ENCODE results near the gene TMEM79.
"Not testable (repeated sequence)": the region's sequence is repeated elsewhere in the genome, so short reads cannot be mapped to it uniquely, and the experiment has no call there.

TMEM79 gene

GRCh38 chr1:156310962-156311361, 26.8 kb downstream of the TMEM79 start:
- DNase-seq: no peak

GRCh38 chr1:156316909-156317308, 32.8 kb downstream of the TMEM79 start:
- no peak for DNase-seq

- peak; percentile 42 for DNase-seq
Observed at GRCh38 chr1:156319664-156320063, 35.5 kb downstream of the TMEM79 start.

- DNase-seq: no peak
Observed at GRCh38 chr1:156320560-156320959, 36.4 kb downstream of the TMEM79 start.

GRCh38 chr1:156323179-156323578, 39.1 kb downstream of the TMEM79 start:
- not testable (repeated sequence) for DNase-seq

- no peak for DNase-seq
Observed at GRCh38 chr1:156336242-156336641, 52.1 kb downstream of the TMEM79 start.

- DNase-seq: no peak
Observed at GRCh38 chr1:156337052-156337887, 53.1 kb downstream of the TMEM79 start.

- DNase-seq: no peak
Observed at GRCh38 chr1:156337888-156338179, 53.7 kb downstream of the TMEM79 start.

- DNase-seq: peak; percentile 100
Observed at GRCh38 chr1:156338180-156338976, 54.3 kb downstream of the TMEM79 start, which contains the start of the genes CCT3 and TSACC. Gene CCT3, minus strand, starts transcription at chr1:156338292. Its CDS starts 108 bp downstream, at chr1:156338184. Gene TSACC, plus strand, starts transcription at chr1:156338526. Its CDS starts 1,232 bp downstream, at chr1:156339758.

Measured in NCI-H1694 (cell line).